Measurements from ENCODE around the gene ZBTB6. TPM values are rescaled to one million over a fixed set of nuclear protein-coding genes. Genes with fewer than 3 reads are reported as not detected.
A peak's percentile ranks its signal among the peaks of the same experiment; 100 is the strongest.

Gene ZBTB6, protein sequence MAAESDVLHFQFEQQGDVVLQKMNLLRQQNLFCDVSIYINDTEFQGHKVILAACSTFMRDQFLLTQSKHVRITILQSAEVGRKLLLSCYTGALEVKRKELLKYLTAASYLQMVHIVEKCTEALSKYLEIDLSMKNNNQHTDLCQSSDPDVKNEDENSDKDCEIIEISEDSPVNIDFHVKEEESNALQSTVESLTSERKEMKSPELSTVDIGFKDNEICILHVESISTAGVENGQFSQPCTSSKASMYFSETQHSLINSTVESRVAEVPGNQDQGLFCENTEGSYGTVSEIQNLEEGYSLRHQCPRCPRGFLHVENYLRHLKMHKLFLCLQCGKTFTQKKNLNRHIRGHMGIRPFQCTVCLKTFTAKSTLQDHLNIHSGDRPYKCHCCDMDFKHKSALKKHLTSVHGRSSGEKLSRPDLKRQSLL
- polyA plus RNA-seq (2012; ENCODE audit: low read depth, missing spikeins) = 2.3 TPM

DNA sequence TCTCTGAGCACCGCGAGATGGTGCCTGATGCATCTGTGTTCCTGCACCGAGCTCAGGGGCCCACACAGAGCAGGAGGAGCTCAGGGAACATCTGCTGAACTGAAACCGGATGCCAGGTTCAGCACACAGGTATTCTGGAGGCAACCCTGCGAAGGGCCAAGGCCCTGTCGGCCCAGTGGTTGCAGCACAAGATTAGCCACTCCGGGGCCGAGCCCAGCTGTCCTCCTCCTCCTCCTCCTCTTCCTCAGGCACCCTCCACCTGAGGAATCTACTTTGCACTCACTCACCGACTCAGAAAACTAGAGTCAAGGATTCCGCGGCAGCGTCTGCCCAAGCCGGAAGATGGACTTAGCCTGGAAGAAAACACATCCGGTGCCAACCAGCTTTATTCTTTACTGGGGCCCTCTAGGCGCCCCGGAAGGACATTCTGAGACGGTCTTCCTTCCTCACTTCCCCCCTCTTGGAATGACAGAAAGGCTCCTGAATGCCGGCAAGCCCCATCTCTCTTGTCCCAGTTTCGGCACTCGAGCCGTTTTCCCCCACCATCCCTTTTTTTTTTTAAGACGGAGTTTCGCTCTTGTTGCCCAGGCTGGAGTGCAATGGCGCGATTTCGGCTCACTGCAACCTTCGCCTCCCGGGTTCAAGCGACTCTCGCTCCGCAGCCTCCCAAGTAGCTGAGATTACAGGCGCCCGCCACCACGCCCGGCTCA, at the start of gene ZBTB6:
ZBTB6 (minus strand) TSS at position 360 of the 710 bp plus-strand sequence. CDS start 1,251 bp downstream, outside the sequence.
- DNase-seq (ENCODE audit: insufficient read length, low spot score) (peak; percentile 61), FAIRE-seq (peak; percentile 94)
- TF ChIP-seq POU2F2 (IDR thresholded peaks at IDR 0.05; ENCODE audit: low read depth, low read length) (peak; percentile 71), TAF1 (IDR thresholded peaks at IDR 0.05; ENCODE audit: low read depth, low read length) (peak; percentile 80), SPI1 (IDR thresholded peaks at IDR 0.05; ENCODE audit: low read depth, low read length) (peak; percentile 68), POLR2AphosphoS5 (IDR thresholded peaks at IDR 0.05; ENCODE audit: low read depth, low read length) (peak; percentile 96), POLR2A (IDR thresholded peaks at IDR 0.05; ENCODE audit: low read depth, low read length) (peak; percentile 96), PAX5 (IDR thresholded peaks at IDR 0.05; ENCODE audit: insufficient read depth, low read length, severe bottlenecking) (no peak)

DNA sequence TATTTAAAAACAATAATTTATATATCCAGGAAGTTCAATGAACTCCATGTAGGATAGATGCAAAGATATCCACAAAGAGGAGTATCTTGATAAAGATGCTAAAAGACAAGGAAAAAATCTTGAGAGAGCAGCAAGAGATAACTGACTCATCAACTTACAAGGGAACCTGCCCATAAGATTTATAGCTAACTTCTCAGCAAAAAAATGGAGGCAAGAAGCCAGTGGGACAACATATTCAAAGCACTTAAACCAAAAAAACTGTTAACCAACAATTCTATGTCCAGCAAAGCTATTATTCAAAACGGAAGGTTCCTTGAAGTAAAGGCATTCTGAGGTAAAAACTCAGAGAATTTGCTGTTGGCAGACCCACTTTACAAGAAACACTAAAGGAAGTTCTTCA, 48.0 kb upstream of the ZBTB6 start:
- no peak for TF ChIP-seq POLR2AphosphoS5 (IDR thresholded peaks at IDR 0.05; ENCODE audit: low read depth, low read length)
- no peak for TF ChIP-seq TAF1 (IDR thresholded peaks at IDR 0.05; ENCODE audit: low read depth, low read length)
- TF ChIP-seq POU2F2 (IDR thresholded peaks at IDR 0.05; ENCODE audit: low read depth, low read length) = no peak
- TF ChIP-seq POLR2A (IDR thresholded peaks at IDR 0.05; ENCODE audit: low read depth, low read length) = no peak
- no peak for TF ChIP-seq SPI1 (IDR thresholded peaks at IDR 0.05; ENCODE audit: low read depth, low read length)
- TF ChIP-seq PAX5 (IDR thresholded peaks at IDR 0.05; ENCODE audit: insufficient read depth, low read length, severe bottlenecking) = no peak
- no peak for DNase-seq (ENCODE audit: insufficient read length, low spot score)
- no peak for FAIRE-seq

DNA sequence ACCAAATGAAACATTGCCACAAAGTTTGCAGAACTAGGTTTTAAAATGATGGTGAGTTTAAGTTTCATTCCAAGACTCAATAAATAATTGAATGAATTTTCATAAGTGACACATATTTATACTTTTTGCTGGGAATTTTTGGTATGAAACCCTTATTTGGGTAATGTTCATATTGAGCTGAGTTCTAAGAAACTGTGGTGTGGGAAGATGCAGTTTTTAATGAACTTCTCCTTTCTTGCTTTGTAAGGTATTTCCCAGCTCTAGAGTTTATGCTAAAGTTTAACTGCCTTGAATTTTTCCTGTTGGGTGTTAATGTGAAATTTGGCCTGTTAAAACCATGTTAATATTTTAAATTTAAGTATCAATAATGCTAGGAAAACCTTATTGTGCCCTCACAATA, 42.8 kb upstream of the ZBTB6 start:
- no peak for DNase-seq (ENCODE audit: insufficient read length, low spot score)
- TF ChIP-seq TAF1 (IDR thresholded peaks at IDR 0.05; ENCODE audit: low read depth, low read length) = no peak
- no peak for TF ChIP-seq SPI1 (IDR thresholded peaks at IDR 0.05; ENCODE audit: low read depth, low read length)
- TF ChIP-seq PAX5 (IDR thresholded peaks at IDR 0.05; ENCODE audit: insufficient read depth, low read length, severe bottlenecking) = no peak
- no peak for TF ChIP-seq POU2F2 (IDR thresholded peaks at IDR 0.05; ENCODE audit: low read depth, low read length)
- no peak for TF ChIP-seq POLR2A (IDR thresholded peaks at IDR 0.05; ENCODE audit: low read depth, low read length)
- no peak for TF ChIP-seq POLR2AphosphoS5 (IDR thresholded peaks at IDR 0.05; ENCODE audit: low read depth, low read length)
- FAIRE-seq = no peak

- TF ChIP-seq TAF1 (IDR thresholded peaks at IDR 0.05; ENCODE audit: low read depth, low read length) = no peak
- no peak for TF ChIP-seq SPI1 (IDR thresholded peaks at IDR 0.05; ENCODE audit: low read depth, low read length)
- TF ChIP-seq PAX5 (IDR thresholded peaks at IDR 0.05; ENCODE audit: insufficient read depth, low read length, severe bottlenecking) = no peak
- no peak for TF ChIP-seq POLR2AphosphoS5 (IDR thresholded peaks at IDR 0.05; ENCODE audit: low read depth, low read length)
- no peak for TF ChIP-seq POLR2A (IDR thresholded peaks at IDR 0.05; ENCODE audit: low read depth, low read length)
- DNase-seq (ENCODE audit: insufficient read length, low spot score) (no peak), FAIRE-seq (no peak)
Observed at GRCh38 chr9:122954253-122954691, 41.1 kb upstream of the ZBTB6 start.

- DNase-seq (ENCODE audit: insufficient read length, low spot score) = no peak
- no peak for TF ChIP-seq POLR2A (IDR thresholded peaks at IDR 0.05; ENCODE audit: low read depth, low read length)
- TF ChIP-seq SPI1 (IDR thresholded peaks at IDR 0.05; ENCODE audit: low read depth, low read length) = no peak
- TF ChIP-seq TAF1 (IDR thresholded peaks at IDR 0.05; ENCODE audit: low read depth, low read length) = no peak
- no peak for TF ChIP-seq POU2F2 (IDR thresholded peaks at IDR 0.05; ENCODE audit: low read depth, low read length)
- no peak for TF ChIP-seq PAX5 (IDR thresholded peaks at IDR 0.05; ENCODE audit: insufficient read depth, low read length, severe bottlenecking)
- TF ChIP-seq POLR2AphosphoS5 (IDR thresholded peaks at IDR 0.05; ENCODE audit: low read depth, low read length) = no peak
- FAIRE-seq = peak; percentile 40
Observed at GRCh38 chr9:122951056-122951455, 37.9 kb upstream of the ZBTB6 start.

DNA sequence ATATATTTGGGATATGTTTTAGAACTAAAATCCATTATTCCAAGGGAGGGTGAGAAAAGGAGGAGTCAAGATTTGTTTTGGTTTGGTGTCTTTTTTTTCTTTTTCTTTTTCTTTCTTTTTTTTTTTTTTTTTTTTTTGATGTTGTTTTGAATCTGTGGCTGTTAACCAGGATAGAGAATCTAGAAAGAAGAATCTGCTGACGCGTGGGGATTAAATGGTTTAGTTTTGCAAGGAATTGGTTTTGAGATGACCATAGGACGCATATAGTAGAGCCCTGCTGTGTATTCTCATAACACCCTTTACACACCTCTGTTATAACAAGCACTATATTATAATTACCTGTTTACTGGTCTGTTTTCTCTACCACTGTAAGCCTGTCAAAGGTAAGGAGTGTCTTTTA, 37.1 kb upstream of the ZBTB6 start:
- TF ChIP-seq TAF1 (IDR thresholded peaks at IDR 0.05; ENCODE audit: low read depth, low read length) (no peak), POU2F2 (IDR thresholded peaks at IDR 0.05; ENCODE audit: low read depth, low read length) (no peak), POLR2A (IDR thresholded peaks at IDR 0.05; ENCODE audit: low read depth, low read length) (no peak), POLR2AphosphoS5 (IDR thresholded peaks at IDR 0.05; ENCODE audit: low read depth, low read length) (no peak), PAX5 (IDR thresholded peaks at IDR 0.05; ENCODE audit: insufficient read depth, low read length, severe bottlenecking) (no peak)
- no peak for DNase-seq (ENCODE audit: insufficient read length, low spot score)
- FAIRE-seq = no peak

- no peak for DNase-seq (ENCODE audit: insufficient read length, low spot score)
- no peak for FAIRE-seq
- no peak for TF ChIP-seq POLR2A (IDR thresholded peaks at IDR 0.05; ENCODE audit: low read depth, low read length)
- TF ChIP-seq SPI1 (IDR thresholded peaks at IDR 0.05; ENCODE audit: low read depth, low read length) = no peak
Observed at GRCh38 chr9:122949696-122950095, 36.6 kb upstream of the ZBTB6 start.

- FAIRE-seq (no peak), DNase-seq (ENCODE audit: insufficient read length, low spot score) (no peak)
- TF ChIP-seq SPI1 (IDR thresholded peaks at IDR 0.05; ENCODE audit: low read depth, low read length) = no peak
- no peak for TF ChIP-seq POU2F2 (IDR thresholded peaks at IDR 0.05; ENCODE audit: low read depth, low read length)
- no peak for TF ChIP-seq POLR2AphosphoS5 (IDR thresholded peaks at IDR 0.05; ENCODE audit: low read depth, low read length)
- TF ChIP-seq POLR2A (IDR thresholded peaks at IDR 0.05; ENCODE audit: low read depth, low read length) = no peak
- no peak for TF ChIP-seq TAF1 (IDR thresholded peaks at IDR 0.05; ENCODE audit: low read depth, low read length)
Observed at GRCh38 chr9:122948313-122948712, 35.2 kb upstream of the ZBTB6 start.

GRCh38 chr9:122946461-122947005, 33.4 kb upstream of the ZBTB6 start:
- FAIRE-seq = no peak
- no peak for TF ChIP-seq SPI1 (IDR thresholded peaks at IDR 0.05; ENCODE audit: low read depth, low read length)
- no peak for TF ChIP-seq POLR2A (IDR thresholded peaks at IDR 0.05; ENCODE audit: low read depth, low read length)
- TF ChIP-seq POU2F2 (IDR thresholded peaks at IDR 0.05; ENCODE audit: low read depth, low read length) = no peak
- no peak for TF ChIP-seq POLR2AphosphoS5 (IDR thresholded peaks at IDR 0.05; ENCODE audit: low read depth, low read length)
- no peak for TF ChIP-seq TAF1 (IDR thresholded peaks at IDR 0.05; ENCODE audit: low read depth, low read length)
- no peak for TF ChIP-seq PAX5 (IDR thresholded peaks at IDR 0.05; ENCODE audit: insufficient read depth, low read length, severe bottlenecking)

More at GRCh38 chr9:122946461-122947005, 33.4 kb upstream of the ZBTB6 start:
- no peak for DNase-seq (ENCODE audit: insufficient read length, low spot score)
